Mammary epithelial cell (primary cell): ENCODE data around the gene ADCY6.

Experiments used
- EZH2 ChIP-seq: IDR thresholded peaks from 2 replicates; pipeline ENCODE4 v1.6.1; 2012; ENCODE audit warnings: low read length, inconsistent platforms, borderline replicate concordance
- TF ChIP-seq, protein P1 (sequence below), 2 donors: IDR thresholded peaks in 1 of 2; conservative IDR thresholded peaks in 1 of 2; 2 replicates each; pipeline ENCODE4 v1.5.1; 2011 to 2012; ENCODE audit warnings: inconsistent platforms in 2 of 2, low read length in 2 of 2, mild to moderate bottlenecking in 2 of 2, control low read depth in 1 of 2, low read depth in 1 of 2; ENCODE audit not compliant: insufficient read depth in 1 of 2; ENCODE audit errors: extremely low read depth in 1 of 2

DNA sequence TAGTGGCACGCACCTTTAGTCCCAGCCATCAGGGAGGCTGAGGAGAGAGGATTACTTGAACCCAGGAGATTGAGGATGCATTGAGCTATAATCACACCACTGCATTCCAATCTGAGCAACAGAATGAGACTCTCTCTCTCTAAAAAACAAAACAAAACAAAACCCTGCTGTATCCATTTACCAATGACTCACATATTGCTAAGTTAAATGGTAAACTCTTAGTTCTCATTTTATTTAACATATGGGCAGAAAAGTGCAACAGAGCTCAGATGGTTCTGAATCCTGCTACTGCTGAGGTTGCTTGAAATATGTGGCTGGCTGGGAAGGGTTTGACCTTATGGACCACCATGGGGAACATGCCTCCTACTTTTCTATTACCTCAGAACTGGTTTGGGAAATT is 38.7 kb downstream of the ADCY6 start:
- TF ChIP-seq, protein P1, sequence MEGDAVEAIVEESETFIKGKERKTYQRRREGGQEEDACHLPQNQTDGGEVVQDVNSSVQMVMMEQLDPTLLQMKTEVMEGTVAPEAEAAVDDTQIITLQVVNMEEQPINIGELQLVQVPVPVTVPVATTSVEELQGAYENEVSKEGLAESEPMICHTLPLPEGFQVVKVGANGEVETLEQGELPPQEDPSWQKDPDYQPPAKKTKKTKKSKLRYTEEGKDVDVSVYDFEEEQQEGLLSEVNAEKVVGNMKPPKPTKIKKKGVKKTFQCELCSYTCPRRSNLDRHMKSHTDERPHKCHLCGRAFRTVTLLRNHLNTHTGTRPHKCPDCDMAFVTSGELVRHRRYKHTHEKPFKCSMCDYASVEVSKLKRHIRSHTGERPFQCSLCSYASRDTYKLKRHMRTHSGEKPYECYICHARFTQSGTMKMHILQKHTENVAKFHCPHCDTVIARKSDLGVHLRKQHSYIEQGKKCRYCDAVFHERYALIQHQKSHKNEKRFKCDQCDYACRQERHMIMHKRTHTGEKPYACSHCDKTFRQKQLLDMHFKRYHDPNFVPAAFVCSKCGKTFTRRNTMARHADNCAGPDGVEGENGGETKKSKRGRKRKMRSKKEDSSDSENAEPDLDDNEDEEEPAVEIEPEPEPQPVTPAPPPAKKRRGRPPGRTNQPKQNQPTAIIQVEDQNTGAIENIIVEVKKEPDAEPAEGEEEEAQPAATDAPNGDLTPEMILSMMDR (conservative IDR thresholded peaks at IDR 0.05 in 1 of 2, IDR thresholded peaks at IDR 0.05 in 1 of 2; ENCODE audit: extremely low read depth in 1 of 2, insufficient read depth in 1 of 2, low read depth in 1 of 2, low read length in 2 of 2), result no peak
- no peak for TF ChIP-seq EZH2
